NCI-H187 (cell line): Measurements from ENCODE around the gene KCTD14.
"Not testable (repeated sequence)": the region's sequence is repeated elsewhere in the genome, so short reads cannot be mapped to it uniquely, and the experiment has no call there.

Source experiments
- DNase-seq, 2 experiments: peaks; one replicate each; lab custom pipeline; 2025; lab: John Stamatoyannopoulos, UW

Gene KCTD14

DNA sequence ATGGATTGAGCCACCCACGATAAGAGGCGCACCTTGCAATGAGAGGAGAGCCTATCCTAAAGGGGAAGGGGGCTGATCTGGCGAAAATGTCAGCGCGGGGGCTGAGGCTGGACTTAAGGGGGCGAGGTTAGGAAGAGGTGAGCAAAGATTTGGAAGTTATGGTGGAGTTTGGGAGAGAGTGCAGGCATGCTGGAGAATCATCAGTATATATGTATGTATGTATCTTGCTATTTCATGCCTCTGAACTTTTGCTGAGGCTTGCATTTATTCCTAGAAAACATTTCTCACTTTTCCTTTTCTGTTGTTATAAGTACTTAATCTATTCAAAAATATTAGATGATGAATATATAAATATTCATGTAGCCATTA lies 23.4 kb upstream of the KCTD14 start:
- no peak for DNase-seq

DNA sequence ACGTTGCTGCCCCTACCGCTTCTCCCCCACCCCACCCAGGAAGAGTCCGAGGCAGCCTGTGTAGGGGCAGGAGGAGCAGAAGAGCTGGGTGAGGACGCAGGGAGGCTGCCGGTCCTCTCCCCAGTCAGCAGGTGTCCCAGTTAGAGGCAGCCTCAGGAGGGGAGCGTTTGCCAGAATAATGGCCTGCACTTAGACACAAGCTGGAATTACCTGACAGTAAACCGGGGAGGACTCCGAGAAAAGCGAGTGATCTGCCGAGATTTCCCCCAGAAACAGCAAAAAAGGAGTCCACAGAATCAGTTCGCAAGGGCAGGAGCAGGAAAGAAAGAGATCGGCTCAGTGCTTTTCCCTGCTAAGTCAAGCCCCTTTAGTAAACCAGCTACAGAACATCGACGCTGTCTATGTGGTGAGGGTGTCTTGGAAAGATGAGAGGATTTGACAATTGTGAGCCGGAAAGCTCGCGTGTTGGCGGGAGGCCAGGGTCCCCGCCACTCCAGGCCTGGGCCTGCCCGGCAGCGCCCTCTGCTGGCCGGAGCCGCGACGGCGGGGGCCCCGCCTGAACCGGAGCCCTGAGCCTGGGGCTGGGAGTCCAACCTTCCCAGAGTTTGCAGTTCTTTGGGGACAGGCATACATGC lies 22.9 kb upstream of the KCTD14 start:
- DNase-seq: peak; percentile 41 to 72

DNA sequence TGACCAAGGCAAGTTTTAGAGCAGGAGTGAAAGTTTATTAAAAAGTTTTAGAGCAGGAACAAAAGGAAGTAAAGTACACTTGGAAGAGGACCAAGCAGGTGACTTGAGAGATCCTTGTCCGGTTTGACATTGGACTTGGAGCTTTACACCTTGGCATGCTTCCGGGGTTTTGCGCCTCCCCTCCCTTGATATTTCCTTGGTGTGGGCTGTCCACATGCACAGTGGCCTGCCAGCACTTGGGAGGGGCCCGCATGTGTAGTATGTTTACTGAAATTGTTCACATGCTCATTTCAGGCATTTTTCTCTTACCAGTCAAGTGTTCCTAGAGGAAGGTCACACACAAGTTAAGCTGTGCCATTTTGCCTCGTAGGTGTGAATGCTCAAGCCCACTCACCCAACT lies 21.6 kb upstream of the KCTD14 start:
- no peak for DNase-seq

DNA sequence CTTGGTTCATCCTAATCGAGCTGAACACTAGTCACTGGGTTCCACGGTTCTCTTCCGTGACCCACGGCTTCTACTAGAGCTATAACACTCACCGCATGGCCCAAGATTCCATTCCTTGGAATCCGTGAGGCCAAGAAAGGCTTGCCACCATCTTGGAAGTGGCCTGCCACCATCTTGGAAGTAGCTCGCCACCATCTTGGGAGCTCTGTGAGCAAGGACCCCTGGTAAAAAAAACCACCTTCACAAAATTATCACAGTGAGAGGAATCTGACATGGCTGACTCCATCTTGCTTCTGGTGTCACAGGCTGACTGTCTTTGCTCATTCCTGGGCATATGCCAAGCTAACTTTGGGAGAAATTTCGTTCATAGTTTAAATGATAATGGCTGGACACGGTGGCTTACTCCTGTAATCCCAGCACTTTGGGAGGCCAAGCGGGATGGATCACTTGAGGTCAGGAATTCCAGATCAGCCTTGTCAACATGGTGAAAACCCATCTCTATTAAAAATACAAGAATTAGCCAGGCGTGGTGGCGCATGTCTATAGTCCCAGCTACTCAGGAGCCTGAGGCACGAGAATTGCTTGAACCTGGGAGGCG lies 18.9 kb upstream of the KCTD14 start:
- DNase-seq: no peak

DNA sequence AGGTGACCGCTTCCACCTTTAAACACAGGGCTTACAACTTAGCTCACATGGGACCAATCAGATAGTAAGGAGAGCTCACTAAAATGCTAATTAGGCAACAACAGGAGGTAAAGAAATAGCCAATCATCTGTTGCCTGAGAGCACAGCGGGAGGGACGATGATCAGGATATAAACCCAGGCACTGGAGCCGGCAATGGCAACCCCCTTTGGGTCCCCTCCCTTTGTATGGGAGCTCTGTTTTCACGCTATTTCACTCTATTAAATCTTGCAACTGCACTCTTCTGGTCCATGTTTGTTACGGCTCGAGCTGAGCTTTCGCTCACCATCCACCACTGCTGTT lies 18.3 kb upstream of the KCTD14 start:
- DNase-seq: not testable (repeated sequence)

DNA sequence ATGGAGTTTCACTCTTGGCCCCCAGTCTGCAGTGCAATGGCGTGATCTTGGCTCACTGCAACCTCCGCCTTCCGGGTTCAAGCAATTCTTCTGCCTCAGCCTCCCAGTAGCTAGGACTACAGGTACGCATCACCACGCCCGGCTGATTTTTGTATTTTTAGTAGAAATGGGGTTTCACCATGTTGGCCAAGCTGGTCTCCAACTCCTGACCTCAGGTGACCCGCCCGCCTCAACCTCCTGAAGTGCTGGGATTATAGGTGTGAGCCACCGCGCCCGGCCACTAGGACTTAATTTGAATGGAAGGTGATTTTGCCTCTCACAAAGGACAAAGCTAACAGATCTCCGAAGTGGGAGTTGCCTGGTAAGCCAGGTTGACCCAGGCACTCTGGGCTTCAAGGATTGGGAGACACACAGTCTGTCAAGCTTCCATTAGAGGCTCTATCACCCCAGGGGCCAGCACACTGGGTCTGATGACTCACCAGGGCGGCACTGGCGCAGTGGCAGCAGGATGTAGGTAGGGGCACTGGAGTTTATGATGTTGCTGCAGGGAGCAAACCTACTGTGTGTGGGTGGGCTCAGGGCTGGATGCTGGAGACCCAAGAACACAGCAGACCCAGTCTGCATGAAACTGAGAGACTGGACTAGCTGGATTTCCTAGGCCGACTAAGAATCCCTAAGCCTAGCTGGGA lies 17.8 kb upstream of the KCTD14 start:
- DNase-seq: no peak

DNA sequence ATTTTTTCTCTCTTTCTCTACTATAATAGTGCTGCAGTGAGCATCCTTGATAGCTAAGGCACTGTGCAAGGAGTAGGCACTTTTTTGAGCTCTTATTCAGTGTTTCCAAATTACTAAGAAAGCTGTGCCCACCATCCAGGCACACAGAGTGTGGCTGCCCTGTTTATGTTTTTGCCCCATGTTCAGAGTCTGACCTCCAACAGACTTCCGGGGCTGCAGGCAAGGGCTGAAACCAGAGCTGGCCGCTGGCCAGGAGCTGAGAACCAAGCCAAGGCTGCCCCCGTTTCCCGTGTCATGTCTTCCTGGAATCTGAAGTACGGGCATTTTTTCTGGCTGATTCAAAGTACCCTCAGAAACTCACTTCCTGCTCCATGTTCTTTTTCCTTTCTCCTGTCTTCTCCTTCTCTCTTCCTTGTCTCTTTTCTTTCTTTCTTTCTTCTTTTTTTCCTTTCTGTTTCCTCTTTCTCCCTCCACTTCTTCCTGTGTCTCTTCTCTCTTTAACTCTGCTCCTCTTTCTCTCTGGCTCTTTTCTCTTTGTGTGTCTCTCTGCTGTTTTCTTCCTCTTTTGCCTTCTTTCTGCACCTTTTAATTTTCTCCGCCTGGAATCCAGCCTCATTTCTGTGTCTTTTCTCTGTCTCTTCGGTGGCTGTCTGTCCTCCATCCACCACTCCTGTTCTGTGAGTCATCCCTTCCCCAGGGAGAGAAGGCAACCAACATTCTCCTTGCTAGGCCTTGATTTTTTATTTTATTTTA lies 17.0 kb upstream of the KCTD14 start:
- DNase-seq: no peak

DNA sequence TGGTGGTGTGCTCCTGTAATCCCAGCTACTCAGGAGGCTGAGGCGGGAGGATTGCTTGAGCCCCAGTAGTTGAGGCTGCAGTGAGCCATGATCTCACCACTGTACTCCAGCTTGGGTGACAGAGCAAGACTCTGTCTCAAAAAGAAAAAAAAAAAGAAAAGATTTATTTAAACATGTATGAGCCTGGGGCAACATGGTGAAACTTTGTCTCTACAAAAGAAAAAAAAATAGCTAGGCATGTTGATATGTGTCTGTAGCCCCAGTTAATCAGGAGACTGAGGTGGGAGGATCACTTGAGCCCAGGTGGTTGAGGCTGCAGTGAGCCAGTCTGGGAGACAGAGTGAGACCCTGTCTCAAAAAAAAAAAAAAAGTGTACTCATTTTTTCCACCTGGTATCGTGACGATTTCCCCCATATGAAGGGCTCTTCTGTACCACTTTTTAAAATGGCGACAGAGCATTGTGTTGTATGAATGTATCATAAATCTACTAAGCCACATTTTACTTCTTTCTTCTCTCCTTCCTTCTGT lies 16.4 kb upstream of the KCTD14 start:
- DNase-seq: no peak

DNA sequence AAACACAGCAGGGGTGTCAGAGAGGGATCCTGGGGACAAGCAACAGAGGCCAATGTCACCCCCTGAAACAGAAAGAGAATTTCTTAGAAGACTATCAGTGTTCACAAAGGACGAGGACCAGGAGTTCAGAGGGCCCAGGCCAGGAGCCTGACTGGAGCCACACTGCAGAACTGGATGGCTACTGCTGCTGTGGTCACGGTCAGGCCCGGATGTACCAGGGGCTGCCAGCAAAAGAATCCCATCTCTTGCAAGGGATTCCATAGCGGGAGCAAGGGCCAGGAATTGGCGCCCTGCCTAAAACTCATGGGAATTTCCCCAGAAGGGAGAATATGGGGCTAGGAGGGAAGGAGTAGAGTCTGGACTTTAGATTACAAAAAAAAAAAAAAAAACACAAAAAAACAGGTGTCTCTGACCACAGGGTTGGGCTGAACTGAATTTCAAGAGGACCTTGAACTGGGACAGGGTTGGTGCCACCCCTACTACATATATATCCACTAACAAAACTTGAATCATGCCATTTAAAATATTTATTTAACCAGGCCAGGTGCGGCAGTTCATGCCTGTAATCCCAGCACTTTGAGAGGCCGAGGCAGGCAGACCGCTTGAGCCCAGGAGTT lies 15.7 kb upstream of the KCTD14 start:
- DNase-seq: no peak

DNA sequence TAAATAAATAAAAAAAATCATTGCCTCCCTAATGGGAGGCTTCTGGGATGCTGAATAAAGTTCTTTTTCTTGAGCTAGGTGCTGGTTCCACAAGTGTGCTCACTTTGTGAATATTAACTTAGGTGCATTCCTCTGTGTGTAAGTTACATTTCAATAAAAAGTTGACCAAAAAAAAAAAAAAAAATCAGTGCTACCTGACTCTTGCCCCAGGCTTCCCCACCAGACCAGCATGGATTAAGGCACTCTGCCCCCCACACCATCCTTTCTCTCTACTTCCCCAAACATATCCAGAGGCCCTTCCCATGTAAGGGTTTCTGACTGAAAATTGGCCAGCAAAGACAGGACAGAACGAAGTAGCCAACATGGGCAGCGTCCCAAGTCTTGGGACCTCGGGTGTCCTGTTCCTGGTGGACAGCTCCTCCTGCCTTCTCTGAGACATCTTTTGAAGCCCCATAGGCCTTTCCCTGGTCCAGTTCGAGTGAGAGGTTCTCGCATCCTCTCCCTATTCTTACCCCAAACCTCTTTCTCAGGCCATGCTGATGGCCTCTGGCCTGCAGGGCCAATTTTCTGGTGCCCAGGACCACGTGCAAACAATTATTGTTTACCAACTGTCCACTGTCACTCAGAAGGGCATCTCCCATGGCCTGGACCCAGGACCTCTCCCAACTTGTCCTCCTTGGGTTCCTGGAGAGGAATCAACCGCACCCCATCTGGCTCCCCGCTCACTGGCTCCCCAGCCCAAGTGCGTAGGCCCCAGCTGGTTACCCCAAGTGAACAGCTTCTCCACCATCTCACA lies 14.9 kb upstream of the KCTD14 start:
- no peak for DNase-seq

DNA sequence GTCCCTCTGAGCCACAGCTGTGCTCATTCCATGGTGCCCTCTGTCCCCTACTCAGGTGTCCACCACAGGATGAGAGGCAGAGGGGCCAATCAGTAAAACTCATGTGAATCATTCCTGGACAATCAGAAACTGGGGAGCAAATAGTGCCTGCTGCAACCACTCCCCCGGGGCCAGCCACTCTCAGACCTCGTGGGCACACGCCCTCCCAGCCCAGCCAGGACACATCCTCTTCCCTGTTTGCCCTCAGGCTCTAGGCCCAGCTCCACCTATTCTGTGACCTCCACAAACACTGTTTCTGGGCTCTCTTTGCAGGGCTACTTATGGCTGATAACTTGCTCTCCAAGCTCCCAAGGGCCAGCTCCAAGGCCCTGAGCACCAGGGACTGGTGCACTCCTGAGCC lies 14.0 kb upstream of the KCTD14 start:
- no peak for DNase-seq

DNA sequence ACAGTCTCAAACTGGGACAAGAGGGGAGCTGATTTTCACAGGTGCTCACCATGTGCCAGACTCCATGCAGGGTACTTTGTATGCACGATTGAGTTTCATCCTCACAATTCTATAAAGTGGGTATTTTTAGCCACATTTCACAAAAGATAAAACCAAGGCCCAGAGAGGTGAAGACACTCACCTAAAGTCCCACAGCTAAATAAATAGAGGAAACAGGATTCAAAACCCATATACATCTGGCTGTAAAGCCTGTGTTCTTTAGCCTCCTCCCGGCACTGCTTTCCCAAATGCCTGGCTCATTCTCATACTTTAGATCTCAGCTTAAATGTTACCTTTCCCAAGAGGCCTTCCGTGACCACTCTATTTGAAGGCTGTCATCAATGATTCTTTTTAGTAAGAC lies 13.2 kb upstream of the KCTD14 start:
- DNase-seq: no peak

DNA sequence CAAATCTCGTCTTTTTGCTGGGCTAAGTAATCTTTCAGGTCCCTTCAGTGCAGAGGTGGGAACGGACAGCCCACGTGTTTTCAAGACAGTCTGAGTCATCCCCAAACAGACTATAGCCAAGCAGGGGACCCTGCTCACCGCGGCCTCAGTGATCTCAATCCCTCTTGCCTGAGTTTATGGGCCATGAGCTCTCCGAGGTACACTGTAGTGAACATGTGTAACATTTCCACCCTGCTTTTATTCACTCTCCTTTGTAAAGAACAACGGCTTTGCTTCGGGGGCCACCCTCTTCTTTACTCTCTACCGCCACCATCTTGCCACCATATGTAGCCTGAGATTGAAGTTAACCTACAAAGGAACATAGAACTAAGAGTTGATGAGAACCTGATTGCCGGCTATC lies 11.5 kb upstream of the KCTD14 start:
- no peak for DNase-seq

DNA sequence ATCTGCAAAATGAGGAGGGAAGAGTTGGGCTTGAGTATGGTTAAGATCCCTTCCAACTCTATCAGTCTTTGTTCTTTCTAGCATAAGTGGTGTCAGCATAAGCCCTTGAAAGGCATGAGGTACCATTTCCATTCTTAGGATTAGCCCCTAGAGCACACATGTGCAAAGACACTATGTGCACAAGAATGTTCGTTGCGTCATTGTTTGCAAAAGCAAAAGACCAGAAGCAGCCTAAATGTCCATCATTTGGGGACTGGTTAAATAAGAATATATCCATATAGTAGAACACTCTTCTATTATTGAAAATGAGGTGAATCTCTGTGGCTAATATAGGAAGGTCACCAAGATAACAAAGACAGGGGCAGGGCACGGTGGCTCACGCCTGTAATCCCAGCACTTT lies 10.0 kb upstream of the KCTD14 start:
- no peak for DNase-seq

DNA sequence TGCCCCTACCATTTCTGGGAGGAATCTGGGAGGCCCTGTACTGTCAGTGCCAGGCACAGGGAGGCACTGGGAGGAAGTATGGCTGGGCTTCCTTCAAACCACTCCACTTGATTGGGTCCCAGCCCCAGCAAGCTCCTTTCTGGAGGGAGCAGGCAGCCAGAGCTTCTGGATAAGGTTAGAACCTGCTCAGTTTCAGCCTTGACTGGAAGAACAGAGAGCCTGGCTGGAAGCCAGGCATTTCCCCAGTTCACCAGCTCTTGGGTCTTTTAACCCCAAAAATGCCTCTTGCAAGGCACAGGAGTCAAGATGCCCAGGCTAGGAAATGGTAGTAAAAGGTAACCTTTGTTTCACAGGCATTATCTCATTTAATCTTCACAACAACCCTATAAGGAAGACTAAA lies 9.0 kb upstream of the KCTD14 start:
- DNase-seq: no peak

DNA sequence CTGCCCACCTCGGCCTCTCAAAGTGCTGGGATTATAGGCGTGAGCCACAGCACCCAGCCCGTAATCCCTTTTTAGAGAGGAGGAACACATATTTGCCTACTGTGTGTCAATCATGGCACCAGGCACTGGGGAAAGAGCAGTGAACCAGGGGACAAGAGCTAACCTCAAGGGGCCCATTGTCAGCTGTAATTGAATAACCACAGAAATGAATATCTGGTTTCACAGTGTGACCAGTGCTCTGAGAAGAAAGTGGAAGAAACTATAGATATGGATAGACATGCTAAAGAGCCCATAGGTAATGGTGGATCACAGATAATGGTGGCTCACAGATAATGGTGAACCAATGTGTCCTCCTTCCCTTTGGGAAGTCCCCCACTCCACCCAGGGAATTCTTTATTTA lies 8.6 kb upstream of the KCTD14 start:
- no peak for DNase-seq

DNA sequence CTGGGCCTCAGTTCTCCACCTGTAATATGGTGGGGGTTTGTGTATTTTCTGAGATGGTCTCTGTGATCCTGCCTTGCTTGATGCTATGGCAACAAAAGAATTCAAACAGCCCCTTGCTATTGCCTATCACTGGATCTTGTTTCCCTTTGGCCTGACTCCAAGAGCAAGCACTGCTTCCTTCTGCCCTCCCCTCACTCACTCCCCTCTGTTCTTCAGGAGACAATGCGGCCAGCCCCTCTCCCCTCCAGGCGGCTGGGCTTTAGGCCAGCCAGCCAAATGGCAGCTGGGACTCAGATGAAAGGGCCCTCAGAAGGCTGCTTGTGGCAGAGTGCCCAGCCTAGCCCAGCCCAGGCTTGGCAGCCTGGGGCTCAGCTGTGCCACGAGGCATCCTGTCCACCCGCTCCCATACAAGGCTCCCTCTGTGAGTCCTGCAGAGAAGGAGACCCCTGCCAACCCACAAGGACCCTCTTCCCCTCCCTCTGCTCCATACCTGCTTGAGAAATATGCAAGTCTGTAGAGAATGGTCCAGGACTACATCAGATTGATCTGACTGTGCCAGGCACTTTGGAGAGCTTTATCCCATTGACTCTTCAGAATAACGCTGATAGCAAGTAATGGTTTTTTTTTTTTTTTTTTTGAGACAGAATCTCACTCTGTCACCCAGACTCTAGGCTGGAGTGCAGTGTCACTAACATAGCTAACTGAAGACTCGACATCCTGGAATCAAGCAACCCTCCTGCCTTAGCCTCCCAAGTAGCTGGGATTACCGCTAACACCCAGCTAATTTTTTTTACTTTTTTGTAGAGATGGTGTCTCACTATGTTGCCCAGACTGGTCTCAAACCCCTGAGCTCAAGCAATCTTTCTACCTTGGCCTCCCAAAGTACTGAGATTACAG lies 7.6 kb upstream of the KCTD14 start:
- DNase-seq: peak; percentile 38 to 61

DNA sequence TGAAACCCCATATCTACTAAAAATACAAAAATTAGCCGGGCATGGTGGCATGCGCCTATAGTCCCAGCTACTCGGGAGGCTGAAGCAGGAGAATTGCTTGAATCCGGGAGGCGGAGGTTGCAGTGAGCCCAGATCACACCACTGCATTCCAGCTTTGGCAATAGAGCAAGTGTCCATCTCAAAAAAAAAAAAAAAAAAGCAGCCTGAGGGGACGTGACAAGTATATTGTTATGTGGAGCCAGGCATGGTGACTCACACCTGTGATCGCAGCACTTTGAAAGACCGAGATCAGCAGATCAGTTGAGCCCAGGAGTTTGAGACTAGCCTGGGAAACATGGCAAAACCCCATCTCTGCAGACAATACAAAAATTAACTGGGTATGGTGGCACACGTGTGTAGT lies 5.3 kb upstream of the KCTD14 start:
- not testable (repeated sequence) for DNase-seq

DNA sequence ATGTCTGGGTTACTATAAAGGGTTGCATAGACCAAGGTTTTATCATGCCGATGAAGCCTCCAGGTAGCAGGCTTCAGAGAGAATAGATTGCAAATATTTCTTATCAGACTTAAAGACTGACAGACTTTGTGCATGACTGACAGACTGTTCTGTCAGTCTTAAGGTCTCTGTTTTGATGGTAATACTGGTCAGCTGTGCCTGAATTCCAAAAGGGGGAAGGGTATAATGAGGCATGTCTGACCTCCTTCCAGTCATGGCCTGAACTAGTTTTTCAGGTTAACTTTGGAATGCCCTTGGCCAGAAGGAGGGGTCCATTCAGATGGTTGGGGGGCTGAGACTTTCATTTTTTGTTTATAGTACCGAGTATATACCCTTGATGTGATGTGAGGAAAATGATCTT lies 4.7 kb upstream of the KCTD14 start:
- DNase-seq: no peak

DNA sequence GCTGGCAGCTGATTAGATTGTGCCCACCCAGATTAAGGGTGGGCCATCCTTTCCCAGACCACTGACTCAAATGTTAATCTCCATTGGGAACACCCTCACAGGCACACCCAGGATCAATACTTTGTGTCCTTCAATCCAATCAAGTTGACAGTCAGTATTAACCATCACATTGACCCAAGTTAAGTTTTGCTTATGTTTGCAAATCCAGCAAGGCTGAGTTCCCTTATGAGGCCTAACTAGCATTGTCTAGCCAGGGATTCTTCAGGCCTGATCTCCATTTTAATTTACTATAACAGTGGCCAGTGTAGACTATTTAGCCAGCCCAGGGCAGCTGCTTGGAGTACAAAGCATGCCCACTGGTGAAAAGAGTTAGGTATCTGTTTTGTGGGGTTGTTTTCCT lies 2.3 kb upstream of the KCTD14 start:
- no peak for DNase-seq

DNA sequence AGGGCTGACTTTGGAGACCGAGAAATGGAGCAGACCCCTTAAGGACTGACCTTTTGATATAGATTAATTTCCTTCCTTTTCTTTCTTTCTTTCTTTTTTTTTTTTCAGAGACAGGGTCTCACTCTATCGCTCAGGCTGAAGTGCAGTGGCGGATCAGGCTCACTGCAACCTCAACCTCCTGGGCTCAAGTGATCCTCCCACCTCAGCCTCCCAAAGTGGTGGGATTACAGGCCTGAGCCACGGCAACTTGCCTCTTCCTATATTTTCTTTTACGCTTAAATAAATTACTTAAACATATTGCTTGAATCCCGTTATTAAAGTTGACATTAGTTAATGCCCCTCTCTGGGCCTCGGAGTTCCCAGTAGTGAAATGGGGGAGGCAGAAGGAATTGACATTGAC lies 350 bp upstream of the KCTD14 start:
- no peak for DNase-seq
